HG03280 (cell line): ENCODE data around the gene PHGDH.

ENCODE experiments used
- ATAC-seq: cut with Tn5 transposase; IDR thresholded peaks from one replicate; pipeline ENCODE4 v1.9.1; 2021; ENCODE audit warnings: mild to moderate bottlenecking, moderate library complexity; ENCODE audit not compliant: unreplicated experiment

The PHGDH gene

GRCh38 chr1:119729044-119729443 is 17.3 kb downstream of the PHGDH start:
- no peak for ATAC-seq

- ATAC-seq: no peak
Observed at GRCh38 chr1:119731060-119731459, 19.3 kb downstream of the PHGDH start.

DNA sequence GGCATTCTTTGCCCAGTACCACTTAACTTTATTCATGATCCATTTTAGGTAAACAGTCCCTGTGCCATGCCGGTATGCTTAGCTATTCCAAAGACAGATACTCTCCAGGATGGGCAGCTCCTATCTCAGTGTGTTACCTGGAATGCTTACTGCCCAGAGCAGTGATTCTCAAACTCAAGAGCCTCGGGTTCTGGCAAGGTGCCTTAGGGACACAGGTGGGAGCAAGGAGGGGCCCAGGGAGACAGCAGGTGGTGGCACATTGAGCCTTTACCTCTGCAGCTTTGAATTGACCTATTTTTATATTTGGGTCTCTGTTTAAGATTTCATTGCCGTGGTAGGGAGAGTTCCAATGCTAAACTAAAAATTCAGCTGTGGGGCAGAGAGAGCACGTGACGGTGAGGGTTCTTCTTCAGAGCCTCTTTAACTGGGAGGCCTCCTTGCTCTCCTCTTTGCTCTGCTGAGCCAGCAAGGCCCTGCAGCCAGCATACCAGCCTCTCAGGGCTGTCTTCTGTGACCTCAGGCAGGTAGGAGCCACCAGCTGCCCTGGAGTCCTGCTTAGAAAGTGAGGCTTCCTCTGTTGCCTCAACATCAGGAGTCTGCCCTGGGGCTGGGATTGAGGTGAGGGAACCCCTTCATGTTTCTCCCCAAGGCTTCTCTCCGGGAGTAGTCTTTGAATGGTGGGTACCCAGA is 20.2 kb downstream of the PHGDH start:
- no peak for ATAC-seq

- ATAC-seq: no peak
Observed at GRCh38 chr1:119732465-119733168, 20.9 kb downstream of the PHGDH start.

DNA sequence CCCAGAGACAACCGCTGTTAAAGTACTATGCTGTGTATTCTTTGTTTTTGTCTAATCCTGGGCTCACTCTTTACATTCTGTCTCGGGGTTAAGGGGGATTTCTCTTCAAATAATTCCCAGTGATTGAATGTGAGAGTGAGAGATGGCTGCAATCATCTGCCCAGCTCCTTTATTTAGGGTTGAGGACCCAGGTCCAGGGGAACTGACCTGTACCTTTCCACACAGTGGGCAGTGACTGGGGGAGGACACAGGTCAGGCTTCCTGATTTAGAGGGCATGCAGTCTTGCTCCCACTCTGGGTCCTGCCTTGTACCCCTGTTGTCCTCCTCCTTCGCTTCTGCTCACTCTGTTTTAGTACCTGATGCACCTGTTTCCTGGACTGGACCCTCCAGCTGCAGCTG is 22.0 kb downstream of the PHGDH start:
- ATAC-seq: no peak

DNA sequence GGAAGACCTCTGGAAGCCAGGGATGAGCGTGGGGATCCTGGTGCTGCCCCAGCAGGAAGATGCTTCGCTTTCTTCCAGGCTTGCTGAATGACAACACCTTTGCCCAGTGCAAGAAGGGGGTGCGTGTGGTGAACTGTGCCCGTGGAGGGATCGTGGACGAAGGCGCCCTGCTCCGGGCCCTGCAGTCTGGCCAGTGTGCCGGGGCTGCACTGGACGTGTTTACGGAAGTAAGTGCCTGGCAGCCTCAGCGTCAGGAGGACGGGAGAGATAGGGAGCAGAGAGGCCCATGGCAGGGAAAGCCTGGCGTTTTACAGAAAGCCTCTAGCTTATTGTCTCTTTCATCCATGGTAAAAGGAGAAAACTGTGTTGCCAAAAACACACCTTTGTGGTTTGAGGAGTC is 23.5 kb downstream of the PHGDH start:
- no peak for ATAC-seq

DNA sequence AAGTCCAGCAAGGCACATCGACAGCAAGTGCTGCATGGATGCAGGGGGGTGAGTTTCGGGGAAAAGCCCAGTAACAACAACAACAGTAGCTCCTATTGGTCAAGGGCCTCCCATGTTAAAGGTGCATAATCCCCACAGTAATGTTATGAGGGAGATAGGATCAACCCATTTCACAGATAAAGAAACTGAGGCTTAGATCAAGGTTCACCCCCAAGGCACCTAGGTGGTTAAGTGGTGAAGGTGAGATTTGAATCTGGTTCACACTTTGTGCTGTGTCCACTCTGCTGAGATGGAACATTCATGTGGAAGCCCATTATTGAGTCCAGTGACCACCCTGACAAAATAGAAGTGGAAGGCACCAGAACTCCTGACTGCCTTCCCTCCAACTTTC is 24.9 kb downstream of the PHGDH start:
- ATAC-seq: no peak

DNA sequence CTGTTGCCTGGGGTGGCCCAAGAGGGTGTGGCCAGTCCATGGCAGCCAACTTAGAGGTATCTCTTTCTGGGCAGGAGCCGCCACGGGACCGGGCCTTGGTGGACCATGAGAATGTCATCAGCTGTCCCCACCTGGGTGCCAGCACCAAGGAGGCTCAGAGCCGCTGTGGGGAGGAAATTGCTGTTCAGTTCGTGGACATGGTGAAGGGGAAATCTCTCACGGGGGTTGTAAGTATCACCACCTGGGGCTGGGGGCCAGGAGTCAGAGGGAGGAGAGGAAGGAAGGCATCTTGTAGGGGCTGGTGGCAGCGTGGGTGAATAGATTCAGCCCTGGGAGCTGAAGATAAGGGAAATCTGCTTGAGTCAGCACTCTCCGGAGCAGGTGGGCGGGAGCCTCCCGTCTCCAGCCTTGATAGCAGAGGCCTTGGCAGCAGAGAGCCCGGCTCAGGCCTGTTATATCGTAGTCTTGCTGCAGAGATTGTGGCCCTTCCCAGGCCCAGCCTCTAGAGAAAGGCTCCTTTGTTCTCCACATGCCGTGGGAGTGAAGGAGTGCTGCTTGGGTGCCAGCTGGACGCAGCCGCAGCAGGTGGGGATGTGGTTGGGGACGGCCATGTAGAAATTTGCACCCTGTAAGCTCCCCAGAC is 25.4 kb downstream of the PHGDH start:
- ATAC-seq: no peak

GRCh38 chr1:119738100-119738720 is 26.5 kb downstream of the PHGDH start:
- ATAC-seq: no peak

DNA sequence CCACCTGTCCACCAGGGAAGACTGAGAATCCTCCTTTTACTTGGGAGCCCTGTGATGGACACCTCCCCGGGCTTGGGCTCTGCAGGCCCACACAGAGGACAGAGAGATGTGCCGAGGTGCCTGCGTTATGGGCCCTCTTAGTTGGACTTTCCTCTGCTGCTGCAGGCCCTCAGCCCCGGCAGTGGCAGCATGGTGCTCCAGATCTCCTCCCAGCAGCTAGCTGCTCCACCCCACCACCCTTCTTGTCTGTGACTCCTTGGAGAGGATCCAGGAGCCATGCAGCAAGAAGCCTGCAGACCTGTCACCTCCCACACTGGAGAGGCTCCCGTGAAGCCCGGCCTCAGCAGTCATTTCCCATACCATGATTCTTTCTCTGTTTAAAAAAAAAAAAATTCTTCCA is 27.4 kb downstream of the PHGDH start:
- no peak for ATAC-seq

GRCh38 chr1:119740261-119740660 is 28.5 kb downstream of the PHGDH start:
- ATAC-seq: no peak

DNA sequence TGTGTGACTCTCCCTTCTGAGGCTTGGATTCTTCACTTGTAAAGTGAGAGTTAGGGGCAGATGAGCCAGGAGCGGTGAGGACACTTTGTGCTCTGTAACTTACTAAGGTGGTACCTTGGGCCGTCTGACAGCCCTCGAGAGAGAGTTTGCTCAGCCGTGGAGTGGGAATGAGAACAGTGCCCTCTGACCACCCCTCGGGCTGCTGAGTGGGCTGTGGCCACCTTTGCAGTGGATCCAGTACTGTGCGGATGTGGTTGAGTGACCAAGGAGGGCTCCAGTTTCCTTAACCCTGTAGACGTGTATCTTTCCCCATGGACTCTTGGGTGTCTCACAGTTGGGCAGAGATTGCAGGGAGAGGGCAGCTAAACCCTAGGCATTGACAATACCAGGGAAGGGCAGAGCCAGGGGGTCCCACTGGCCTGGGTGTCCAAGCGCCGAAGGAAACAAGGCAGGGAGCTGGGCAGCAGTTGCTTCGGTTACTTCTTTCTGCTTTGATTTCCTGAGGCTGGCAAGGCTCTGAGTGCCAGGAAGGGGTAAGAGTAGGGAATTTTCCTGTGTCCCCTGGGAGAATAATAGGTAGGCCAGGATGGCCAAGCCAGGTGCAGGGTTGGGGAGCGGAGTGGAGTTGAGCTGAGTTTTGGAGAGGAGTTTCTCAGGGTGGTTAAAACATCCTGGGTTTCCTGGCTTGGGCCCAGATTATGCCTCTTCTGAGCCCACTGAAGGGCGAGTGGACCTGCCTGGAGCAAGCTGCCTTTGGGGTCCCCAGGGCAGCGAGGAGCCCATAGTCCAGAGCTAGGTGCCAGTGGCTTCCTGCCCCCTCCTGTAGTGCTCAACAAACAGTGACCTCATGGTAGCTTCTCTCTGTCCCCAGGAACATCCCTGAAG is 29.4 kb downstream of the PHGDH start:
- ATAC-seq: no peak

- ATAC-seq: no peak
Observed at GRCh38 chr1:119742202-119742601, 30.5 kb downstream of the PHGDH start.

GRCh38 chr1:119742677-119743076 is 30.9 kb downstream of the PHGDH start:
- no peak for ATAC-seq

DNA sequence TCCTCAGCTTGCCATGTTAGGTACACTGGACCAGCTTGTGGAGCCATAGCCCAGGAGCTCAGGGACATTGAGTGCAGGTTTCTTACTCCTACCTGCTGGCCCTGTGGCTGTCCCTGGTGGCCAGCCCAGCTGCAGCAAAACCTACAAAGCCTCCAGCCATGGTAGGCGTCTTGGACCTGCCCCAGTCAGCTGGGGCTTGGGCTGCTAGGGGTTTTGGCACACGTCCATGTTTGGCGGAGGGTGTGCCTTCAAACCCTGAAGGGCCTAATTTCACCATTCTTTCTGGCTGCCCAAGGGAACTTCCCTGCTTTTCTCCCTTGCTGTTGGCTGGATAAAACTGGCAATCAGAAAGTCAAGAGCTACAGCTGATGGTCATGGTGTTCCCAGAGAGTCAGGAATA is 31.6 kb downstream of the PHGDH start:
- ATAC-seq: no peak

DNA sequence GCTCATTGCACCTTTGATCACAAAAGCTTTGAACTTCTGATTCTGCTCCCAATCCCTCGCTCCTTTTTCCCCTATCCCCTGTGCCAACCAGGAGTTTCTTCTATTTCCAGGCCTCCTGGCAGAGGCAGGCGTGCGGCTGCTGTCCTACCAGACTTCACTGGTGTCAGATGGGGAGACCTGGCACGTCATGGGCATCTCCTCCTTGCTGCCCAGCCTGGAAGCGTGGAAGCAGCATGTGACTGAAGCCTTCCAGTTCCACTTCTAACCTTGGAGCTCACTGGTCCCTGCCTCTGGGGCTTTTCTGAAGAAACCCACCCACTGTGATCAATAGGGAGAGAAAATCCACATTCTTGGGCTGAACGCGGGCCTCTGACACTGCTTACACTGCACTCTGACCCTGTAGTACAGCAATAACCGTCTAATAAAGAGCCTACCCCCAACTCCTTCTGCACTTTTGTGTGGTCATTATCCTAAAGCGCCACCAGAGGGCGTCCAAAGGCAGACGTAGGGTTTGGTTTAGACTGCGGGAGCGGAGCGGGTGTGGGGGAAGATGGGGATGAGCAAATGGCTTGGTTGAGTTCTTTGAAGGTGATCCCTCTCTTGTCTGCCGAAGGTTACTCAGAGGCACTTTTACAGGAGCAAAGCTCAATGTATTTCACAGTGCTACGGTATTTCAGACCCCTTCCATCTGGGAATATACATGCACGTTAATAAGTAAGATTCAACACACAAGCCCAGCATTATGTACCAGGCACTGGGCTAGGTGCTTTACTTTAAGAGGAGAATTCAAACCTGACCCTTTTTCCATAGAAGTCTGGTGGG is 32.3 kb downstream of the PHGDH start:
- no peak for ATAC-seq

GRCh38 chr1:119744598-119744942 is 32.8 kb downstream of the PHGDH start:
- ATAC-seq: no peak

DNA sequence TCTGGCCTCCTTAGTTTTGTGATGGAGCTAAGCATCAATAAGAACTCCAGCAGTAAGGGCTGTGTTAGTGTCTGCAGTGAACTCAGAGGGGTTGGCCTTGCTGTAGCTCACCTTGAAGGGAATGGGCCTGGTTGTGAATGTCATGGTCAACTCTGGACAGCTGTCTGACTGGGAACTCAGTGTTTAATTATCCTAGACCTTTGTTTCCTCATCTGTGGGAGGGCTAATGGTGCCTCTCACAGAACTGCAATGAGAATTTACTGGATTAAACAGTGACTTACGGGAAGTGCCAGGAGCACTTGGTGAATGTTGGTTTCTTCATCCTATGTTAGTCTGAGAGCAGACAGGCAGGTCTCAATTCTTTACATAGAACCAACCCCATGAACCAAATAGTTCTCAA is 33.3 kb downstream of the PHGDH start:
- no peak for ATAC-seq

DNA sequence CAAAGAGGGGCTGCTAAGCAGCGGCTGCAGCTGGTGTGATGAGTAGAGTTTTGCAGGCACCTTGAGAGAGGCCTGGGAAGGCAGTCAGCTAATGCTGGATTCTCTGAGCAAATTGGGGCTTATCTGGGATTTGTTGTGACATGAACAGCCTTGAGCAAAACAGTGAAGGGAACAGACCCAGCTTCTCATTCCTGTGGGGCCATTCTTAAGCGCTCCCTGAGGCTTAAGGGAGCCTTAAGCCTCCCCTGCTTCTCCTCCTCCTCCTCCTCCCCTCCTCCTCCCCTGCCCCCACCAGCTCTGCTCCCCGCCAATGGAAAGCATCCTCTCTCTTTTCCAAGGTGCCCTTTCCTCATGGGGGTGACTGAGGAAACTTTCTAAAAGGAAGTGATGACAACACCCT is 35.7 kb downstream of the PHGDH start:
- ATAC-seq: no peak

DNA sequence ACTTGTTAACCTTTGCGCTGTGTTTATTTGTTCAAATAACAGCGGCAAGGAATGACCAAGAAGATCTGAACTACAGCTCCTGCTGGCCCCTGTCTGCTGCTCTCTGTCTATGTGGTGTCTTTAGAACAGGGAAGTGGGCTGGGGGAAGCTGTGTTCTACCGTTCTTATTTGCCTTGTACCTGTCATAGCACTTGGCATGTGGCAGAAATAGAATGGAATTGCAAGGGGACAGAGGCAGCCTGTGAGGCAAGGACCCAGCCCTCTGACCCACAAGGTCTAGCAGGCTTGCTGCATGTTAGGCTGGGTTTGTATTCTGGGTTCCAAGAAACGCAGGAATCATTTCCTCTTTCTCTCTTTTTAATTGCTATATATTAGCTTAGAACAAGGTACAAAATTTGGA is 36.3 kb downstream of the PHGDH start:
- no peak for ATAC-seq
